Stimulated activated CD4-positive, alpha-beta T cell treated with anti-CD3 and anti-CD28 coated beads, Interleukin-4, amount 100 ng/mL, for 48 hours (primary cell): Measurements from ENCODE around the gene MEP1B.
"Not testable (repeated sequence)": the region's sequence is repeated elsewhere in the genome, so short reads cannot be mapped to it uniquely, and the experiment has no call there.

Experiments
- DNase-seq, 2 donors: peaks; one replicate each; pipeline ENCODE4 v3.0.0-alpha.2; 2020; ENCODE audit warnings: low read depth in 2 of 2

The MEP1B gene

GRCh38 chr18:32209685-32210445, 20.0 kb downstream of the MEP1B start:
- DNase-seq, result no peak

- no peak for DNase-seq
Observed at GRCh38 chr18:32213693-32214092, 23.9 kb downstream of the MEP1B start.

- DNase-seq, result no peak
Observed at GRCh38 chr18:32216390-32216789, 26.6 kb downstream of the MEP1B start.

- no peak for DNase-seq
Observed at GRCh38 chr18:32219431-32220018, 29.7 kb downstream of the MEP1B start.

- not testable (repeated sequence) for DNase-seq
Observed at GRCh38 chr18:32233348-32233747, 43.5 kb downstream of the MEP1B start.

- no peak for DNase-seq
Observed at GRCh38 chr18:32237049-32237448, 47.2 kb downstream of the MEP1B start.

- DNase-seq, result no peak
Observed at GRCh38 chr18:32238635-32239268, 48.9 kb downstream of the MEP1B start.

GRCh38 chr18:32242395-32242794, 52.6 kb downstream of the MEP1B start:
- DNase-seq, result no peak

GRCh38 chr18:32243358-32243757, 53.5 kb downstream of the MEP1B start:
- DNase-seq, result no peak

GRCh38 chr18:32244881-32245280, 55.0 kb downstream of the MEP1B start:
- DNase-seq, result no peak

- DNase-seq, result no peak
Observed at GRCh38 chr18:32249147-32249929, 59.5 kb downstream of the MEP1B start.

- DNase-seq, result no peak
Observed at GRCh38 chr18:32251466-32251865, 61.6 kb downstream of the MEP1B start.

- no peak for DNase-seq
Observed at GRCh38 chr18:32252141-32252860, 62.5 kb downstream of the MEP1B start.

GRCh38 chr18:32255570-32255969, 65.7 kb downstream of the MEP1B start:
- DNase-seq, result no peak

GRCh38 chr18:32257084-32257785, 67.4 kb downstream of the MEP1B start:
- DNase-seq, result no peak

GRCh38 chr18:32258148-32258547, 68.3 kb downstream of the MEP1B start:
- no peak for DNase-seq

GRCh38 chr18:32258558-32259204, 68.8 kb downstream of the MEP1B start:
- no peak for DNase-seq

GRCh38 chr18:32259553-32259952, 69.7 kb downstream of the MEP1B start:
- DNase-seq, result no peak

GRCh38 chr18:32261003-32261402, 71.2 kb downstream of the MEP1B start:
- DNase-seq, result no peak

GRCh38 chr18:32262092-32262491, 72.3 kb downstream of the MEP1B start:
- no peak for DNase-seq
